Activated CD4-positive, CD25-positive, alpha-beta regulatory T cell (primary cell): ENCODE data around the gene EXOC6B.

Experiments
- DNase-seq, 4 experiments: peaks; one replicate each; lab custom pipeline; 2025; lab: John Stamatoyannopoulos, UW

Gene EXOC6B

DNA sequence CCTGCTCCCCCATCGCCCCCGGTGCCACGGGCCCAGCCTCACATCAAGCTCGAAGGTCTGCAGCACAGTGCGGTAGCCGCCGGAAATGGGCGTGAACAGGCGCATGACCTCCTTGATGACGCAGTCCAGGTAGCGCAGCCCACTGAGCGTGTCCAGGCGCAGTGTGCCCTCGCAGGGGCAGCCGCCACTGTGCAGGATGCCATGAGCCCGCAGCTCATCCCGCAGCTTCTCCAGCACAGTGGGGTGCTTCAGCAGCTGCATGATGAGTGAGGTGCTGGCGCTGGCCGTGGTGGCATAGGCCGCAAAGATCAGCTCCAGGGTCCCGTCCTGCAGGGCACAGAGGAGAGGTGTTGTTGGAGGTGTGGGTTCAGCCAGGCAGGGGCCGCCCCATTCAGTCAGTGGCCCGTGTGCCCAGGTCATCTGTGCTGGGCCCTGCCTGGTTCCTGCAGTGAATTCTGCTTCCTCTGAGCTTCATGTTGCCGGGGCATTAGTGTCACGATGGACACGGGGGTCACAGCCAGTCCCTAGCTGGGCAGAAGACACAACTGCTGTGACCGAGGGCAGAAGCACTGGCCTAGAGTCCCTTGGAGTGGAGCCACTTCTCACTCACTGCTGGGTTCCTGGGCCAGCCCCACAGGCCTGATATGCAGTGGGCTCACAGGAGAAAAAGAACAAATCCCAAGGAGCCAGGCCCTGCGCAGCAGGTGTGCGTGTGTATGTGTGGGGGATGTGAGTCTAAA is 692.7 kb downstream of the EXOC6B start:
- DNase-seq: no peak

DNA sequence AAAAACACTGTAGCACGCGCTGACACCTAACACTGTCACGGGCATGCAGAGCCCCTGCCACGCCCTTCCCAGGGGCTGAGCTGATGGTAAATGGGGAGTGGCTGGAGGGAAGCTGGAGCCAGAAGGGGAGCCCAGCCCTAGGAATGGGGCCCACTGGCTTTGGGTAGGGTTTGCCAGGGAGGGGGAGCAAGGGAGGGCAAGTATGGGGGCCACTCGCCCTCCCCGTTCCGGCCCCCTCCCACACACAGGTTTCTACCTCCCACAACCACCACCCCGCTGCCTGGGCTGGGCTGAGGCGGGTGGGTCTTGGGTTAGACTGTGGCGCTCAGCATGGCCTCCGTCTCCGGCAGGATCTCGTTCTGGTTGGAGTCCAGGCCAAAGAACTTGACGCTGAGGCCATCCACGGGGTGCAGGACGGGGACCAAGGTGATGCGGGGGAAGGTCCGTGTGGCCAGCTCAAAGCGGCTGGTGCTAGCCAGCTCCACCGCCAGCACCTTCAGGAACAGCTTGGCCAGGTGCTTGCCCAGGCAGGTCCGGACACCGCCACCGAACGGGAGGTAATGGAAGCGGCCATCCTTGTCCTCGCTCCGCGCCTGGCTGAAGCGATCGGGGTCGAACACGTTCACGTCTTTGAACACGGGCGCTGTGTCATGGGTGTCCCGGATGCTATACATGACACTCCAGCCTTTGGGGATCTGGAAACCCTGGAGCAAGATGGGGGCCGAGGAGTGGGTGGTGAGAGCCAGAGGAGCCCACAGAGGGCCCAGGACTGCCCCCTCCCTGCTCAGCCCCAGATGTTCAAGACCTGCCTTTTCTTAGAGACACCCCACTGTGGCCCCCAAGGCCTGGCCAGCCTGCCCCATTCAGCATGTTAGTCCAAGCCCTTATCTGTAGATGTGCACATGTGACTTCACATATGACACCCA is 693.7 kb downstream of the EXOC6B start:
- DNase-seq: no peak

DNA sequence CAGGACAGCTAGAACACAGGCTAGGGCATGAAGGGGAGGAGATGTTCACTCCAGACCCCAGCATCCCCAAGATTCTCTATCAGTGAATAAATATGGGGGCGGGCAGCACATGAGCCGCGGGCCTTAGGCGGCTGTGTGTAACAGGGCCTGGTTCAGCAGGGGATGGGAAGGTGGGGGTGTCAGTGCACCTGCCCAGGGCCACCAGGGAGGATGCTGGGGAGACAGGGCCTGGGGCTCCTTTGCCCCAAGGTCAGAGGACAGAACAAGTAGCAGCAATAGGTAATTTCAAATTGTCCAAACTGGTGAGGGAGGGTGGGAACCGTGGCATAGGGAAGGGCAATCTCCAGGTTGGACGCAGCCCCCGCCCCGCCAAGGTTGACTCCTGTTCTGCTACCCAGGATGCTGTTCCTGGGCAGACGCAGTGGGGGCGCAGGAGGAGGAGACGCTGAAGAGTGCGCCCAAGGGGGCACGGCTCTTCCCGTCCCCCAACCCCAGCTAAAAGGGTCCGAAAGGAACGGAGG is 694.4 kb downstream of the EXOC6B start:
- no peak for DNase-seq

DNA sequence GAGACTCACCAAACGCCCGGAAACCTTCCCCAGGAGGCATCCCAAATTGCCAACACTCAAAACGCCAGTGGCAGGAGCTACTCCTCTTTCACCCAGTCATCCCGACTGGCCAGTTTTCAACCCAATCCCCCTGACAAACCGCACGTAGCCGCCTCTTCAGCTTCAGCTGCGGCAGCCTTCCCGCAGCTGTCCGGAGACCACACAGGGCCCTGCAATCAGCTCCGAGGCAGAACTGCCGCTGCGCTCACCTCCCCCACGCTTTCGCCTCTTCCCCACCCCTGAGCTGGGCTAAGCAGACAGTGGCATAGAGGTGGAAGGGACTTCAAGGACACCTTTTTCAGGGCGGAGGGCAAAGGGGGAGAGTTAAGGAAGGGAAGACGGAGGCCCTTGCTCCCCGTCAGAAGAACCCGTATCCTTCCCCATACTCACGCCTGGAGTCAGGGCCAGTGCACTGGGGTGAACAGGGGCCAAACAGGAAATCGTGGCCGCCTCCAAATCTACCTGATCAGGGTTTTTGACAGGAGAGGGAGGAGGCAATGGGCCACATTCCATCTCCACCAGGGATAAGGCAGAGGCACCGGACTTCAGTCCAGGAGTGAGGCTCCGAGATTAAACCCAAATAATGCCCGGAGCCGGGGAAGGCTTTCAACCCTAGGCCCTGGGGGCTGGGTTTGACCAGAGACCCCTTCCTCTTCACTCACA is 695.0 kb downstream of the EXOC6B start:
- no peak for DNase-seq

DNA sequence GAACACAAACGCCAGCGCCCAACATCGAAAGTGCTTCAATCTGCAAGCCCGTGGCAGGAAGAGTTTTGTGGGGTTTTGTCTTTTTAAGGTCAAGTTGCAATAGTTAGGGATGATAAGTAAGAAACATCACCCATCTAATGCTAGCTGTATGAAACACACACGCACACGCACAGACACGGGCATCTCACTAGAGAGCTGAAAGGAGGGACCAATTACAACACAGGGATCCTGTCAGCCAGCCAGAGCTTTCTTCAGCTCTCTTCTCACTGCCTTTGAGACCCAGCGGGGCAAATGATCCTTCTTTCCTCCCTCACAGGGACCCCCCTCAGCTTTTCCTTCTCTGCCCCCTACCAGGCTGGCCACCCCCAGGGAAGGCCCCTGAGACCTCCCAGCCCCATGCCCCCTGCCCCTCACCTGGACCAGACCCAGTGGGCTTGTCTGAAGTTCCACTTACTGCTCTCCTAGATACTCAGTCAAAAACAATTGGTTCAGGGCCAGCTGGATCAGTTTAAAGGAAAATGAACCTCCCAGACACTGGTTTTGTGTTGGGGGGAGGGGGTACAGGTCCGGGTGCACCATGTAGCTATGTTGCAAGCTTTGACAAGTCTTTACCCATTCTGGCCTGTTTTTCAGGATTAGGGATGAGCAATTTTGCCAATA is 696.0 kb downstream of the EXOC6B start:
- no peak for DNase-seq

DNA sequence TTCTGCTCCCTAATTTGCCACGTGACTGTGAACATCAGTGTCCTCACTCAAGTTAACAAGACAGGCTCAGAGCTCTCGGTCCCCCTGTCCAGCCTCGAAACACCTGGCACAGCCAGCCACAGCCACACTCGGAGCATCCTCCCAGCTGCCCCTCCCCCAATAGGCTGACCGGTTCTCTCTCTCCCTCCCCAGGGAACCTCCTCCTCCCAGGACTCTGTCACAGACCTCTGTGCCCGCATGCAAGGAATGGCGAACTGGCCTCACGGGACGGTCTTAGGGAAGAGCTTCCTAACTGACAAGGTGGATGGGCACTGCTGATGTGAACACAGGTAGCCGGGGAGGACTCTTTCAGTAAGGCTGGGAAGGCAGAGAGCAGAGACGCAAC is 697.0 kb downstream of the EXOC6B start:
- no peak for DNase-seq

DNA sequence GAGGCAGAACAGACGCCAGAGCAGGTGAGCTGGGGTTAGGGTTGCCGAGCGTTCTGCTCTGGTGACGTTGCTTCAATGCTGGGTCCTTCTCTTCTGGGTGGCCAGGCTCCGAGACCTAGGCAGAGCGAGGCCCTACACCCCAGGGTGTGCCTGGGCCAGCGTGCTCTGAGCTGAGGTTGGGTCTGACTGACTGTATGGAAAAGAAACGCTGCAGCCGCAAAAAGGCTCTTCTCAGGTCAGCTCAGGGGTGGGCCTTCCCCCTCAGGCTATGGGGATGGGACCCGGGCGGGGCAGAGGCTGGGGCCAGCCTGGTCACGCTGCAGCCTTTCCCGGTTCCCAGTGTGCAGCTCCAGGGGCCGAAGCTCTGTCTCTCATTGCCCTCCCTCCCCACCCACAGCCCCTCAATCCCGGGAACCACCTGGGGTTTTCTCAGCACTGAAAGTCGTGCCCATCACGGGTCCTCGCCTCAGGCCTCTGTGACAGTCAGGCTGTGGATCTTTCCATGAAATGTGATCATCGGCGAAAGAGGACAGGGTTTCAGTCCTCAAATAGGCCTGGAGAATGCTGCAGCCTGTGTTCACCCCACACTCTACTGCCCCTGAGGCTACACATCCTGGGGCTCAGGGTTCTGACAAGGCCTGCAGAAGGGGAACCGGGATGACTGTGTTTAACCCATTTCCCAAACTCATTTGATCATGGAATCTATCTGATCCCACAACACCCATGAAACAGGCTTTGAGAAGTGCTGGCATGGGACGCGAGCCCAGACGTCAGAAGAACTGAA is 697.6 kb downstream of the EXOC6B start:
- no peak for DNase-seq

DNA sequence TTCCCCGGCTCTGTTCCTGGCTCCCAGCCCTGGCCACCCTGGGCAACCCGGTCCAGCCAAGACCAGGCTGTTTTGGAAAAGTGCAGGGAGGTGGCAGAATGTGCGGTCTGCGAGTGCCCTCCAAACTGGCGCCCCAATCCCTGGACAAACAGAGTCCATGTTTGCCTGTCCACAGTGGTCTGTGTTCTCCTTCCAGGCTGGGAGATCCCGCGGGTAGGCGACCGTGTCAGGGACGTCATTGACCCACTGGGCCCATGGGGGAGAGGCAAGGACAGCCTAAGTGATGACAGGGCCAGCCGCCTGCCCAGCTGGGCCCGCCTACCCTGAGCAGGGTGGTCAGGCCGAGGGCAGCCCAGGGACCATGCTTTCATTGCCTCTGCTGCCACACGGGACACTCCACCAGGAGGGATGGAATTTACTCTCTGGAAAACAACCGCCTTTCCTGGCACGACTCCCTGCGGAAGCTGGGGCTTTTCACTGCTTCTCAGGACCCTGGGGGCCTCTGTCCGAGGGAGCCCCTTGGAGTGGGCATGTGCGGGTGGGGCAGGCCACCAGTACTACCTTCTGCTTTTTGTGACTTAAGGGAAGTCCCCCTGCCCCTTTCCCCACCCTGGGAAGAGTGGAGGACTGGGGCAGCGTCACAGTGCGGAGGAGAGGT is 698.3 kb downstream of the EXOC6B start:
- DNase-seq: no peak

DNA sequence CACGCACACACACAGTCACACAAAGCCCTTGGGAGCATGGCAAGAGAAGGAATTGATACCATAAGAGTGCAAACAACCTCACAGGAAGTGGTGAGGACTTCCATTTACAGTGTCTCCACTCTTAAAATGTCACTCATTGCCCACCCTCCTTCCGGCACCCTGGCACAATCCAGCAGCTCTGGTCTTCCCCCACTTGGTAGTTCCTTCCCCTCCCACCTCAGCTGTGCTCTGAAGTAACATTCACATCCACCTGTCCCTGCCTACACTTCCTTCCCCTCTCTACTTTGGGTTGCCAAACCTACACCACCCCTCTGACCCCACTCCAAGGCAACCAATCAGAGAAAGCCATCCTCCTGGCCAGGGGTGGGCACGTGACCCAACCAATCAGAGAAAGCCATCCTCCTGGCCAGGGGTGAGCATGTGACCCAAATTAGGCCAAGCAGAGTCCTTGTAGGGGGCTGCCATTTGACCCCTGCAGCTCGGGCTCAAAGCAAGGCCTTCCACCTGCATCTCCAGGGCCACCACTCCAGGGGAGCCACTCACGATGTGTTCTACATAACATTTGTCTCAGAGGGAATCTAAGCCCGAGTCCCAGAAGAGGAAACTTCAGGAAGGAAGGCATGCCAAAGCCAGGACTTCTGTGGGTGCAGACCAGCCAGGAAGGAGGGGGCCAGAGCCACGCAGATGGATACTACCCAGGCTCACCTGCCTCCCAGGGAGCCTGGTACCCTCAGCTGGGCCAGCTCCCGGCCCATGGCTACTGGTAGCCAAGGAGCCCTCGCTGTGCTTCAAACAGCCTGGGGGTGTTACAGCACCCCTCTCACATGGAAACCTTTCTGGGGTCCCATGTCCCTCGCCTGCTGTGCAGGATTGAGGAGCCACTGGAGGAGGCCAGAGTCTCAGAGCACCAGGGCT is 699.4 kb downstream of the EXOC6B start:
- DNase-seq: no peak
